Measurements from ENCODE around the gene BAZ1B.

BAZ1B gene

DNA sequence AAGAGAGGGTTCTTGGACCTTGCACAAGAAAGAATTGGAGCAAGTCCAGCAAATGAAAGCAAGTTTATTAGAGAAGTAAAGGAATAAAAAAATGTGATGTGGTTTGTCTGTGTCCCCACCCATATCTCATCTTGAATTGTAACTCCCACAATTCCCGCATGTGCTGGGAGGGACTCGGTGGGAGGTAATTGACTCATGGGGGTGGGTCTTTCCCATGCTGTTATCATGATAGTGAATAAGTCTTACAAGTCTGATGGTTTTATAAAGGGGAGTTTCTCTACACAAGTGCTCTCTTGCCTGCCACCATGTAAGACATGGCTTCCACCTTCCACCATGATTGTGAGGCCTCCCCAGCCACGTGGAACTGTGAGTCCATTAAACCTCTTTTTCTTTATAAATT lies 127.7 kb downstream of the BAZ1B start:
- Histone ChIP-seq H3K27ac (ENCODE audit: low read depth, low read length, poor library complexity, severe bottlenecking) (no peak overlapping the region), H3K4me3 (ENCODE audit: low read depth, low read length, poor library complexity, severe bottlenecking) (no peak overlapping the region), H3K9me2 (ENCODE audit: low read depth, low read length) (no peaks in the 10 kb centered on the region), H3K4me2 (ENCODE audit: low read length) (no peak overlapping the region), H3K36me3 (ENCODE audit: insufficient read depth, low read length) (no peaks in the 10 kb centered on the region), H3K4me1 (ENCODE audit: insufficient read depth, low read length, severe bottlenecking) (peaks cover 5% of the 10 kb centered on the region), H3K27me3 (ENCODE audit: insufficient read depth, low read length) (peaks cover 21% of the 10 kb centered on the region), H3F3A (ENCODE audit: insufficient read depth, low read length) (no peaks in the 10 kb centered on the region), H4K20me1 (ENCODE audit: insufficient read depth, low read length) (no peaks in the 10 kb centered on the region), H3K79me2 (ENCODE audit: insufficient read depth, low read length) (no peaks in the 10 kb centered on the region), H3K9me3 (ENCODE audit: low read length) (no peaks in the 10 kb centered on the region), H2AFZ (ENCODE audit: low read length) (no peak overlapping the region), H3K9ac (ENCODE audit: low read length) (no peak overlapping the region)
- TF ChIP-seq, protein P1, sequence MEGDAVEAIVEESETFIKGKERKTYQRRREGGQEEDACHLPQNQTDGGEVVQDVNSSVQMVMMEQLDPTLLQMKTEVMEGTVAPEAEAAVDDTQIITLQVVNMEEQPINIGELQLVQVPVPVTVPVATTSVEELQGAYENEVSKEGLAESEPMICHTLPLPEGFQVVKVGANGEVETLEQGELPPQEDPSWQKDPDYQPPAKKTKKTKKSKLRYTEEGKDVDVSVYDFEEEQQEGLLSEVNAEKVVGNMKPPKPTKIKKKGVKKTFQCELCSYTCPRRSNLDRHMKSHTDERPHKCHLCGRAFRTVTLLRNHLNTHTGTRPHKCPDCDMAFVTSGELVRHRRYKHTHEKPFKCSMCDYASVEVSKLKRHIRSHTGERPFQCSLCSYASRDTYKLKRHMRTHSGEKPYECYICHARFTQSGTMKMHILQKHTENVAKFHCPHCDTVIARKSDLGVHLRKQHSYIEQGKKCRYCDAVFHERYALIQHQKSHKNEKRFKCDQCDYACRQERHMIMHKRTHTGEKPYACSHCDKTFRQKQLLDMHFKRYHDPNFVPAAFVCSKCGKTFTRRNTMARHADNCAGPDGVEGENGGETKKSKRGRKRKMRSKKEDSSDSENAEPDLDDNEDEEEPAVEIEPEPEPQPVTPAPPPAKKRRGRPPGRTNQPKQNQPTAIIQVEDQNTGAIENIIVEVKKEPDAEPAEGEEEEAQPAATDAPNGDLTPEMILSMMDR (IDR thresholded peaks at IDR 0.05; ENCODE audit: low read length): no peak
- no peak for TF ChIP-seq EZH2 (IDR thresholded peaks at IDR 0.05; ENCODE audit: borderline replicate concordance, low read length)

DNA sequence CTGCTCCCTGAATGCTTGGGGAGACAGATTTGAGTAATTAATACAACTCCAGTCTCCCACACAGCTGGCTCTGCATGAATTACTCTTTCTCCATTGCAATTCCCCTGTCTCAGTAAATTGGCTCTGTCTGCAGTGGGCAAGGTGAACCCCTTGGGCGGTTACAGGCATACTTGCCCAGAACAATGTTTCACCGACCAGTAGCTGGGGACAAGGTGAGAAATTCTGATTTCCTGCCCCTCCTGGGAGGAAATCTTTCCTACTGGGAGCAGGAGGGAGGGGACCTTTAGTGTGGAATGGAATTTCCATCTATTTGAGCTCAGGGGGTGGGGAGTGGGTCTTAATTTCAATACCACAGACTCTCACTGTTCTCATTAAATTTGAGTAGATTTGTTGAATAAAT lies 130.7 kb downstream of the BAZ1B start:
- Histone ChIP-seq H3K79me2 (ENCODE audit: insufficient read depth, low read length) (no peaks in the 10 kb centered on the region), H2AFZ (ENCODE audit: low read length) (no peak overlapping the region), H3K9me3 (ENCODE audit: low read length) (peaks cover 12% of the 10 kb centered on the region), H3K36me3 (ENCODE audit: insufficient read depth, low read length) (no peaks in the 10 kb centered on the region), H3K27me3 (ENCODE audit: insufficient read depth, low read length) (peaks cover 21% of the 10 kb centered on the region), H3K4me2 (ENCODE audit: low read length) (no peak overlapping the region), H3K27ac (ENCODE audit: low read depth, low read length, poor library complexity, severe bottlenecking) (no peak overlapping the region), H3K4me3 (ENCODE audit: low read depth, low read length, poor library complexity, severe bottlenecking) (no peak overlapping the region), H4K20me1 (ENCODE audit: insufficient read depth, low read length) (no peaks in the 10 kb centered on the region), H3K9ac (ENCODE audit: low read length) (no peak overlapping the region), H3K4me1 (ENCODE audit: insufficient read depth, low read length, severe bottlenecking) (no peaks in the 10 kb centered on the region), H3K9me2 (ENCODE audit: low read depth, low read length) (no peaks in the 10 kb centered on the region), H3F3A (ENCODE audit: insufficient read depth, low read length) (no peaks in the 10 kb centered on the region)
- TF ChIP-seq EZH2 (IDR thresholded peaks at IDR 0.05; ENCODE audit: borderline replicate concordance, low read length): no peak
- TF ChIP-seq, protein P1 (IDR thresholded peaks at IDR 0.05; ENCODE audit: low read length): no peak

All from OCI-LY1 (cell line).